Measurements from ENCODE around the gene LHX3.

DNA sequence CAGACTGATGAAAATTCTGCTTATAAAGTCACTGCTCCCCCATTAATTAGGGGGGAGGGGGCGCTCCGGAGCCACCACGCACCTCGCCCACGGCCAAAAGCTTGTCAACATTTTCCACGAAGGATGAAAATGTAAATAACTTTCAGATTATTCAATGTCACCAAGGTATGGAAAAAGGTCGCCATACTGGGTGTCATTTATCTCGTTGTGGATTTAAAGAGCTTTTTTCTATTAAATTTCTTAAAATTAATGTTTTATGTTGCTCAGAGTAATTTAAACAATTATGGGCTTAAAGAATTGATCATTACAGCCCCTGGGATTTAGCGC lies 13.0 kb downstream of the LHX3 start:
- TF ChIP-seq, protein P1, sequence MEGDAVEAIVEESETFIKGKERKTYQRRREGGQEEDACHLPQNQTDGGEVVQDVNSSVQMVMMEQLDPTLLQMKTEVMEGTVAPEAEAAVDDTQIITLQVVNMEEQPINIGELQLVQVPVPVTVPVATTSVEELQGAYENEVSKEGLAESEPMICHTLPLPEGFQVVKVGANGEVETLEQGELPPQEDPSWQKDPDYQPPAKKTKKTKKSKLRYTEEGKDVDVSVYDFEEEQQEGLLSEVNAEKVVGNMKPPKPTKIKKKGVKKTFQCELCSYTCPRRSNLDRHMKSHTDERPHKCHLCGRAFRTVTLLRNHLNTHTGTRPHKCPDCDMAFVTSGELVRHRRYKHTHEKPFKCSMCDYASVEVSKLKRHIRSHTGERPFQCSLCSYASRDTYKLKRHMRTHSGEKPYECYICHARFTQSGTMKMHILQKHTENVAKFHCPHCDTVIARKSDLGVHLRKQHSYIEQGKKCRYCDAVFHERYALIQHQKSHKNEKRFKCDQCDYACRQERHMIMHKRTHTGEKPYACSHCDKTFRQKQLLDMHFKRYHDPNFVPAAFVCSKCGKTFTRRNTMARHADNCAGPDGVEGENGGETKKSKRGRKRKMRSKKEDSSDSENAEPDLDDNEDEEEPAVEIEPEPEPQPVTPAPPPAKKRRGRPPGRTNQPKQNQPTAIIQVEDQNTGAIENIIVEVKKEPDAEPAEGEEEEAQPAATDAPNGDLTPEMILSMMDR (IDR thresholded peaks at IDR 0.05; ENCODE audit: low read length), result no peak
- TF ChIP-seq EZH2 (optimal IDR thresholded peaks at IDR 0.05; ENCODE audit: low read depth, low read length) (no peak), EZH2phosphoT487 (IDR thresholded peaks at IDR 0.05; ENCODE audit: low read length) (no peak)
